Measurements from ENCODE around the gene TCIRG1. TPM values are rescaled to one million over a fixed set of nuclear protein-coding genes. Genes with fewer than 3 reads are reported as not detected.

Gene TCIRG1
- total and polyA plus RNA-seq, 2 of the 13 experiments (the other 11 are each of a cell fraction or from before 2014, with no cell fraction given) = 48.0 to 69.6 TPM

- TF ChIP-seq TFE3 (CRISPR knock-in tag; IDR thresholded peaks at IDR 0.05) = peak; percentile 80
- TF ChIP-seq HBP1 (CRISPR knock-in tag; IDR thresholded peaks at IDR 0.05; ENCODE audit: low read depth) = peak; percentile 83; the same call in 1 of the 2 replicates
- TF ChIP-seq RARG (CRISPR knock-in tag; IDR thresholded peaks at IDR 0.05; ENCODE audit: low read depth) = no peak
- TF ChIP-seq ZGPAT (CRISPR knock-in tag; IDR thresholded peaks at IDR 0.05) = peak; percentile 91
- peak; percentile 91 for TF ChIP-seq MED8 (CRISPR knock-in tag; IDR thresholded peaks at IDR 0.05; ENCODE audit: insufficient replicate concordance)
- 0 out of 2 replicates have a peak, but pooled peaks have one; percentile 28 for TF ChIP-seq RFX5 (IDR thresholded peaks at IDR 0.05; ENCODE audit: low read depth, low read length)
- peak; percentile 49; the same call in 1 of the 2 replicates for TF ChIP-seq ZNF276 (CRISPR knock-in tag; IDR thresholded peaks at IDR 0.05; ENCODE audit: low read depth)
- TF ChIP-seq ZNF781 (CRISPR knock-in tag; IDR thresholded peaks at IDR 0.05; ENCODE audit: borderline replicate concordance, not compliant biosample characterization) = peak; percentile 43
- peak; percentile 66 for TF ChIP-seq IRF9 (CRISPR knock-in tag; IDR thresholded peaks at IDR 0.05; ENCODE audit: borderline replicate concordance)
- no peak for TF ChIP-seq HNRNPLL (IDR thresholded peaks at IDR 0.05; ENCODE audit: low read depth, low read length, poor library complexity, severe bottlenecking)
- TF ChIP-seq THAP7 (CRISPR knock-in tag; IDR thresholded peaks at IDR 0.05) = peak; percentile 6; the same call in 1 of the 2 replicates
- no peak; the same call in 1 of the 2 replicates for TF ChIP-seq GTF3A (CRISPR knock-in tag; conservative IDR thresholded peaks at IDR 0.05)
- TF ChIP-seq ZSCAN30 (CRISPR knock-in tag; IDR thresholded peaks at IDR 0.05) = no peak
- no peak; the same call in 1 of the 2 replicates for TF ChIP-seq ZSCAN29 (CRISPR knock-in tag; conservative IDR thresholded peaks at IDR 0.05)
- no peak for TF ChIP-seq EED (CRISPR knock-in tag; IDR thresholded peaks at IDR 0.05)
- TF ChIP-seq XBP1 (CRISPR knock-in tag; IDR thresholded peaks at IDR 0.05) = no peak
- TF ChIP-seq RFXANK (CRISPR knock-in tag; IDR thresholded peaks at IDR 0.05) = peak; percentile 52; the same call in 1 of the 2 replicates
- TF ChIP-seq CSRNP1 (CRISPR knock-in tag; IDR thresholded peaks at IDR 0.05) = no peak; the same call in 1 of the 2 replicates
Measured at GRCh38 chr11:68038226-68038717, 553 bp upstream of the TCIRG1 start (continued).

All from HepG2 (cell line).